C1 segment of cervical spinal cord (tissue), 14 donors: Measurements from ENCODE around the gene ULK1.

Experiments
- DNase-seq, 14 donors: peaks; one replicate each; lab custom pipeline; 2025; lab: John Stamatoyannopoulos, UW

Gene ULK1

DNA sequence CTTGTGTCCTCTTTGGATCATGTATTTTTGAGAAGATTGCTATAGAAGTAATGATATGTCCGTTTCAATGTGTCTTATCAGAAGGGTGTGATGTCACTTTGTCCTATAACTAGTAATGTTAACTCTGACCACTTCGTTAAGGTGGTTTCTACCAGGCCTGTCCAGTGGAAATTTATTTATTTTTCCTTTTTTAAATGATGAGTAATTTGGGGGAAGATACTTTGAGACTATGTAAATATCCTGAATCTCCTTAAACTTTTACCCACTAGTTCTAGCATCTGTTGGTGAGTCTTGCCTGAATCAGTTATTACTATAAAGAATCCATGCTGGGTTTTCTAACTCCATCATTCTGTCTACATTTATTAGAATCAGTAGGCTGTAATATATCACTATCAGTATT is 70.7 kb downstream of the ULK1 start:
- no peak for DNase-seq

DNA sequence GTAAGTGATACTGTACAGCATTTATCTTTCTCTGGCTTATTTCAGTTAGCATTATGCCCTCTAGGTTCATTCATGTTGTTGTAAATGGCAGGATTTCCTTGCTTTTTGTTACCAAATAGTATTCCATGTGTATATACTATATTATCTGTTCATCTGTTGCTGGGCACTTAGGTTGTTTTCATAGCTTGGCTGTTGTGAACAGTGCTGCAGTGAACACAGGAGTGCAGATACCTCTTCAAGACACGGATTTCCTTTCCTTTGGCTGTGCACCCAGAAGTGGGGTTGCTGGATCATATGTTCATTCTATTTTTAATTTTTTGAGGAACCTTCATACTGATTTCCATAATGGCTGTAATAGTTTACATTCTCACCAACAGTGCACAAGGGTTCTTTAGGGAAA is 76.8 kb downstream of the ULK1 start:
- DNase-seq = no peak
